HCT116 (cell line): ENCODE results near the gene SIPA1L3. TPM values are rescaled to one million over a fixed set of nuclear protein-coding genes. Genes with fewer than 3 reads are reported as not detected.

Experiments used
- ATAC-seq: fragments of 200-7000 bp; cut with Tn5 transposase; 2 replicates; pipeline ENCODE4 v1.9.1; 2020; ENCODE audit warnings: mild to moderate bottlenecking, moderate library complexity
- BruUV-seq: library from RNA; stranded (reverse); fragments of 400-500 nt; replicated peaks from 2 replicates; lab custom pipeline; 2021; lab: Mats Ljungman, UMichigan
- CTCF ChIA-PET: fragments of 300-600 bp; sonication (Branson Sonifier 250); formaldehyde crosslinking; loops from one replicate; lab custom pipeline; 2021; ENCODE audit warnings: antibody characterized with exemption; lab: Charles Lee
- POLR2A ChIA-PET: fragments of 300-600, 350-600 bp; sonication (Branson Sonifier 250); formaldehyde crosslinking; loops from one replicate; lab custom pipeline; 2021; ENCODE audit warnings: antibody characterized with exemption; lab: Charles Lee
- RAD21 ChIA-PET, 2 experiments: fragments of 300-600 bp; sonication (Branson Sonifier 250); formaldehyde crosslinking; loops; one replicate each; lab custom pipeline; 2023; ENCODE audit warnings: low total read pairs in 2 of 2; ENCODE audit not compliant: uncharacterized antibody in 2 of 2, unreplicated experiment in 2 of 2, low non-redundant PET in 1 of 2; lab: Charles Lee
- DNase-seq: peaks from one replicate; pipeline ENCODE4 v3.0.0-alpha.2; 2010; ENCODE audit warnings: low read depth, low spot score
- H2AFZ ChIP-seq: fragments of 200-600 bp; shearing (Covaris generic), sonication (generic); 2 replicates; pipeline ENCODE4 v1.6.1; 2017; ENCODE audit warnings: low read depth, mixed run types, mixed read lengths, antibody characterized with exemption, low read length; ENCODE audit not compliant: poor library complexity, severe bottlenecking
- H3K27ac ChIP-seq: 2 replicates; pipeline ENCODE4 v1.5.1; 2012; ENCODE audit warnings: low read depth, low read length
- H3K27me3 ChIP-seq: fragments of 200-600 bp; sonication (generic); 2 replicates; pipeline ENCODE4 v1.6.1; 2016; ENCODE audit warnings: mixed run types, low read length, mixed read lengths; ENCODE audit not compliant: insufficient read depth
- H3K36me3 ChIP-seq, 2 experiments: fragments of 200-500 bp in 1 of 2; fragments of 200-600 bp in 1 of 2; sonication (Bioruptor generic) in 1 of 2; sonication (generic) in 1 of 2; 2 replicates each; pipeline versions ENCODE4 v1.5.1 to v1.6.1; 2014 to 2016; ENCODE audit warnings: low read length in 2 of 2, inconsistent platforms in 1 of 2, mixed read lengths in 1 of 2, mixed run types in 1 of 2; ENCODE audit not compliant: insufficient read depth in 2 of 2, control insufficient read depth in 1 of 2
- H3K4me1 ChIP-seq, 2 experiments: fragments of 200-600 bp in 1 of 2; sonication (generic) in 1 of 2; 2 replicates each; pipeline versions ENCODE4 v1.5.1 to v1.6.1; 2012 to 2017; ENCODE audit warnings: low read length in 2 of 2, inconsistent platforms in 1 of 2, mild to moderate bottlenecking in 1 of 2, mixed read lengths in 1 of 2, mixed run types in 1 of 2, moderate library complexity in 1 of 2; ENCODE audit not compliant: insufficient read depth in 2 of 2, control insufficient read depth in 1 of 2
- H3K4me2 ChIP-seq: fragments of 200-600 bp; sonication (generic); 2 replicates; pipeline ENCODE4 v1.6.1; 2017; ENCODE audit warnings: mixed run types, low read length, mixed read lengths
- H3K4me3 ChIP-seq, 2 experiments: fragments of 200-600 bp in 1 of 2; sonication (generic) in 1 of 2; replicated peaks in 1 of 2; 2 replicates each; pipeline ENCODE4 v1.5.1; 2011 to 2016; ENCODE audit warnings: low read length in 2 of 2, control low read depth in 1 of 2, low read depth in 1 of 2, mild to moderate bottlenecking in 1 of 2, mixed read lengths in 1 of 2, mixed run types in 1 of 2
- H3K79me2 ChIP-seq: fragments of 200-600 bp; sonication (generic); 2 replicates; pipeline ENCODE4 v1.6.1; 2017; ENCODE audit warnings: mild to moderate bottlenecking, mixed run types, low read length, moderate library complexity, mixed read lengths; ENCODE audit not compliant: insufficient read depth
- H3K9ac ChIP-seq: fragments of 200-600 bp; sonication (generic); 2 replicates; pipeline ENCODE4 v1.6.1; 2016; ENCODE audit warnings: low read length, mixed read lengths
- H3K9me2 ChIP-seq: fragments of 200-600 bp; sonication (generic), shearing (Covaris generic); 2 replicates; pipeline ENCODE4 v1.6.1; 2017; ENCODE audit warnings: mixed run types, mild to moderate bottlenecking, moderate library complexity; ENCODE audit not compliant: insufficient read depth
- H3K9me3 ChIP-seq, 2 experiments: fragments of 200-500 bp in 1 of 2; fragments of 200-600 bp in 1 of 2; sonication (Bioruptor generic) in 1 of 2; sonication (generic) in 1 of 2; 2 replicates each; pipeline ENCODE4 v1.6.1; 2014 to 2017; ENCODE audit warnings: low read length in 2 of 2, mixed read lengths in 2 of 2, inconsistent platforms in 1 of 2, low read depth in 1 of 2, mild to moderate bottlenecking in 1 of 2, mixed run types in 1 of 2, moderate library complexity in 1 of 2; ENCODE audit not compliant: control insufficient read depth in 1 of 2, insufficient read depth in 1 of 2
- H4K20me1 ChIP-seq: fragments of 200-600 bp; sonication (generic), shearing (Covaris generic); 2 replicates; pipeline ENCODE4 v1.6.1; 2017; ENCODE audit warnings: mixed run types, mild to moderate bottlenecking, moderate library complexity; ENCODE audit not compliant: insufficient read depth
- ATF3 ChIP-seq: IDR thresholded peaks from 2 replicates; pipeline ENCODE4 v1.6.1; 2012
- CBX3 ChIP-seq: IDR thresholded peaks from 2 replicates; pipeline ENCODE4 v1.6.1; 2012; ENCODE audit warnings: low read depth
- EGR1 ChIP-seq: IDR thresholded peaks from 2 replicates; pipeline ENCODE4 v1.6.1; 2012; ENCODE audit warnings: low read depth
- ELF1 ChIP-seq: IDR thresholded peaks from 2 replicates; pipeline ENCODE4 v1.6.1; 2012; ENCODE audit warnings: low read depth, borderline replicate concordance
- EZH2 ChIP-seq: fragments of 200-600 bp; sonication (generic); IDR thresholded peaks from 2 replicates; pipeline ENCODE4 v1.6.1; 2017; ENCODE audit warnings: antibody characterized with exemption, mixed run types
- EZH2phosphoT487 ChIP-seq: fragments of 200-600 bp; IDR thresholded peaks from 2 replicates; pipeline ENCODE4 v1.6.1; 2018; ENCODE audit warnings: antibody characterized with exemption, borderline replicate concordance
- FOSL1 ChIP-seq: IDR thresholded peaks from 2 replicates; pipeline ENCODE4 v1.6.1; 2012; ENCODE audit warnings: low read depth
- POLR2A ChIP-seq: IDR thresholded peaks from 2 replicates; pipeline ENCODE4 v1.7.0; 2011; ENCODE audit warnings: borderline replicate concordance; ENCODE audit not compliant: insufficient read depth, insufficient read length; ENCODE audit errors: extremely low read depth
- POLR2AphosphoS5 ChIP-seq: IDR thresholded peaks from 2 replicates; pipeline ENCODE4 v1.6.1; 2011; ENCODE audit warnings: mild to moderate bottlenecking, low read depth, low read length, moderate library complexity
- RAD21 ChIP-seq: IDR thresholded peaks from 2 replicates; pipeline ENCODE4 v1.6.1; 2012; ENCODE audit warnings: low read depth, mild to moderate bottlenecking
- SIN3A ChIP-seq: IDR thresholded peaks from 2 replicates; pipeline ENCODE4 v1.6.1; 2012; ENCODE audit warnings: low read depth
- SP1 ChIP-seq: IDR thresholded peaks from 2 replicates; pipeline ENCODE4 v1.6.1; 2012; ENCODE audit warnings: low read depth
- SRF ChIP-seq: IDR thresholded peaks from 2 replicates; pipeline ENCODE4 v1.6.1; 2012; ENCODE audit warnings: low read depth
- TCF7L2 ChIP-seq: IDR thresholded peaks from 2 replicates; pipeline ENCODE4 v1.7.0; 2011; ENCODE audit warnings: borderline replicate concordance, inconsistent platforms; ENCODE audit not compliant: insufficient read depth, insufficient read length; ENCODE audit errors: extremely low read depth
- YY1 ChIP-seq: IDR thresholded peaks from 2 replicates; pipeline ENCODE4 v1.6.1; 2011; ENCODE audit warnings: low read length, low read depth, moderate library complexity, mild to moderate bottlenecking; ENCODE audit not compliant: insufficient replicate concordance; ENCODE audit errors: extremely low read depth
- ZFX ChIP-seq: fragments of 450-650 bp; IDR thresholded peaks from 2 replicates; pipeline ENCODE4 v1.6.1; 2017
- ZNF274 ChIP-seq: fragments of 200-500 bp; sonication (Bioruptor generic); IDR thresholded peaks from 2 replicates; pipeline ENCODE4 v1.6.1; 2014; ENCODE audit warnings: mild to moderate bottlenecking, low read depth, low read length, inconsistent platforms
- intact Hi-C: fragments of 100-400 bp; cut with micrococcal nuclease; formaldehyde crosslinking; loops from 2 replicates; pipeline ENCODE4 v1.10.0; 2022
- total RNA-seq: library from RNA; stranded (reverse); gene quantifications from one replicate; pipeline ENCODE4 v1.2.1, GENCODE V29; 2021; ENCODE audit not compliant: unreplicated experiment
- TF ChIP-seq, protein P1 (sequence below), 3 experiments: fragments of 200-600 bp in 1 of 3; sonication (generic) in 1 of 3; IDR thresholded peaks in 2 of 3; conservative IDR thresholded peaks in 1 of 3; 2 replicates each; pipeline ENCODE4 v1.5.1; 2012 to 2017; ENCODE audit warnings: low read depth in 2 of 3, low read length in 2 of 3, antibody characterized with exemption in 1 of 3, borderline replicate concordance in 1 of 3, control low read depth in 1 of 3, mild to moderate bottlenecking in 1 of 3, mixed read lengths in 1 of 3, mixed run types in 1 of 3, moderate library complexity in 1 of 3; ENCODE audit not compliant: insufficient read depth in 1 of 3
- TF ChIP-seq, protein P2 (sequence below): IDR thresholded peaks from 2 replicates; pipeline ENCODE4 v1.6.1; 2011; ENCODE audit warnings: mild to moderate bottlenecking, low read length, moderate library complexity; ENCODE audit not compliant: insufficient replicate concordance; ENCODE audit errors: extremely low read depth
- TF ChIP-seq, protein P3 (sequence below): IDR thresholded peaks from 2 replicates; pipeline ENCODE4 v1.6.1; 2012; ENCODE audit warnings: low read depth

Gene SIPA1L3
- total RNA-seq, 1 experiment from 2014 or later: 41.8 TPM

GRCh38 chr19:37973666-37974065 lies 66.7 kb downstream of the SIPA1L3 start:
- Histone ChIP-seq H3K36me3 (0 out of 4 replicates have a peak, but pooled peaks cover 0 to 4% of the 10 kb centered on the region in 2 experiments), H3K27me3 (no peaks in the 10 kb centered on the region), H3K4me1 (peaks cover under 1 to 15% of the 10 kb centered on the region in 2 experiments; a peak in 2 of 4 replicates), H3K4me2 (no peak overlapping the region), H3K9ac (no peak overlapping the region), H2AFZ (no peak overlapping the region), H3K27ac (no peak overlapping the region), H3K79me2 (peaks cover 49% of the 10 kb centered on the region), H3K9me3 (peaks cover 3% of the 10 kb centered on the region in 2 experiments; a peak in 1 of 4 replicates), H3K4me3 (no peak overlapping the region), H4K20me1 (no peaks in the 10 kb centered on the region), H3K9me2 (no peaks in the 10 kb centered on the region)
- ChIA-PET RAD21 (no interaction called here), CTCF (no interaction called here), POLR2A (no interaction called here)
- DNase-seq (no peak), ATAC-seq (no peak)
- intact Hi-C loops: no loop called here
- TF ChIP-seq EZH2phosphoT487 (no peak), CBX3 (no peak), ZFX (no peak), ZNF274 (no peak), ELF1 (no peak), EGR1 (no peak), TCF7L2 (no peak), ATF3 (no peak), SRF (no peak), POLR2A (no peak), SIN3A (no peak), RAD21 (no peak), EZH2 (no peak), YY1 (no peak), FOSL1 (no peak), SP1 (no peak), POLR2AphosphoS5 (no peak)
- TF ChIP-seq, protein P1, sequence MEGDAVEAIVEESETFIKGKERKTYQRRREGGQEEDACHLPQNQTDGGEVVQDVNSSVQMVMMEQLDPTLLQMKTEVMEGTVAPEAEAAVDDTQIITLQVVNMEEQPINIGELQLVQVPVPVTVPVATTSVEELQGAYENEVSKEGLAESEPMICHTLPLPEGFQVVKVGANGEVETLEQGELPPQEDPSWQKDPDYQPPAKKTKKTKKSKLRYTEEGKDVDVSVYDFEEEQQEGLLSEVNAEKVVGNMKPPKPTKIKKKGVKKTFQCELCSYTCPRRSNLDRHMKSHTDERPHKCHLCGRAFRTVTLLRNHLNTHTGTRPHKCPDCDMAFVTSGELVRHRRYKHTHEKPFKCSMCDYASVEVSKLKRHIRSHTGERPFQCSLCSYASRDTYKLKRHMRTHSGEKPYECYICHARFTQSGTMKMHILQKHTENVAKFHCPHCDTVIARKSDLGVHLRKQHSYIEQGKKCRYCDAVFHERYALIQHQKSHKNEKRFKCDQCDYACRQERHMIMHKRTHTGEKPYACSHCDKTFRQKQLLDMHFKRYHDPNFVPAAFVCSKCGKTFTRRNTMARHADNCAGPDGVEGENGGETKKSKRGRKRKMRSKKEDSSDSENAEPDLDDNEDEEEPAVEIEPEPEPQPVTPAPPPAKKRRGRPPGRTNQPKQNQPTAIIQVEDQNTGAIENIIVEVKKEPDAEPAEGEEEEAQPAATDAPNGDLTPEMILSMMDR (IDR thresholded peaks at IDR 0.05 in 2 of 3, conservative IDR thresholded peaks at IDR 0.05 in 1 of 3; ENCODE audit: borderline replicate concordance in 1 of 3, insufficient read depth in 1 of 3, low read depth in 2 of 3, low read length in 2 of 3): no peak
- TF ChIP-seq, protein P2, sequence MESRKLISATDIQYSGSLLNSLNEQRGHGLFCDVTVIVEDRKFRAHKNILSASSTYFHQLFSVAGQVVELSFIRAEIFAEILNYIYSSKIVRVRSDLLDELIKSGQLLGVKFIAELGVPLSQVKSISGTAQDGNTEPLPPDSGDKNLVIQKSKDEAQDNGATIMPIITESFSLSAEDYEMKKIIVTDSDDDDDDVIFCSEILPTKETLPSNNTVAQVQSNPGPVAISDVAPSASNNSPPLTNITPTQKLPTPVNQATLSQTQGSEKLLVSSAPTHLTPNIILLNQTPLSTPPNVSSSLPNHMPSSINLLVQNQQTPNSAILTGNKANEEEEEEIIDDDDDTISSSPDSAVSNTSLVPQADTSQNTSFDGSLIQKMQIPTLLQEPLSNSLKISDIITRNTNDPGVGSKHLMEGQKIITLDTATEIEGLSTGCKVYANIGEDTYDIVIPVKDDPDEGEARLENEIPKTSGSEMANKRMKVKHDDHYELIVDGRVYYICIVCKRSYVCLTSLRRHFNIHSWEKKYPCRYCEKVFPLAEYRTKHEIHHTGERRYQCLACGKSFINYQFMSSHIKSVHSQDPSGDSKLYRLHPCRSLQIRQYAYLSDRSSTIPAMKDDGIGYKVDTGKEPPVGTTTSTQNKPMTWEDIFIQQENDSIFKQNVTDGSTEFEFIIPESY: no peak
- TF ChIP-seq, protein P3, sequence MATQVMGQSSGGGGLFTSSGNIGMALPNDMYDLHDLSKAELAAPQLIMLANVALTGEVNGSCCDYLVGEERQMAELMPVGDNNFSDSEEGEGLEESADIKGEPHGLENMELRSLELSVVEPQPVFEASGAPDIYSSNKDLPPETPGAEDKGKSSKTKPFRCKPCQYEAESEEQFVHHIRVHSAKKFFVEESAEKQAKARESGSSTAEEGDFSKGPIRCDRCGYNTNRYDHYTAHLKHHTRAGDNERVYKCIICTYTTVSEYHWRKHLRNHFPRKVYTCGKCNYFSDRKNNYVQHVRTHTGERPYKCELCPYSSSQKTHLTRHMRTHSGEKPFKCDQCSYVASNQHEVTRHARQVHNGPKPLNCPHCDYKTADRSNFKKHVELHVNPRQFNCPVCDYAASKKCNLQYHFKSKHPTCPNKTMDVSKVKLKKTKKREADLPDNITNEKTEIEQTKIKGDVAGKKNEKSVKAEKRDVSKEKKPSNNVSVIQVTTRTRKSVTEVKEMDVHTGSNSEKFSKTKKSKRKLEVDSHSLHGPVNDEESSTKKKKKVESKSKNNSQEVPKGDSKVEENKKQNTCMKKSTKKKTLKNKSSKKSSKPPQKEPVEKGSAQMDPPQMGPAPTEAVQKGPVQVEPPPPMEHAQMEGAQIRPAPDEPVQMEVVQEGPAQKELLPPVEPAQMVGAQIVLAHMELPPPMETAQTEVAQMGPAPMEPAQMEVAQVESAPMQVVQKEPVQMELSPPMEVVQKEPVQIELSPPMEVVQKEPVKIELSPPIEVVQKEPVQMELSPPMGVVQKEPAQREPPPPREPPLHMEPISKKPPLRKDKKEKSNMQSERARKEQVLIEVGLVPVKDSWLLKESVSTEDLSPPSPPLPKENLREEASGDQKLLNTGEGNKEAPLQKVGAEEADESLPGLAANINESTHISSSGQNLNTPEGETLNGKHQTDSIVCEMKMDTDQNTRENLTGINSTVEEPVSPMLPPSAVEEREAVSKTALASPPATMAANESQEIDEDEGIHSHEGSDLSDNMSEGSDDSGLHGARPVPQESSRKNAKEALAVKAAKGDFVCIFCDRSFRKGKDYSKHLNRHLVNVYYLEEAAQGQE: no peak
- BruUV-seq: no TSS peak
